Tibial nerve (tissue), 4 donors: Measurements from ENCODE around the gene GLRA1. TPM values are rescaled to one million over a fixed set of nuclear protein-coding genes. Genes with fewer than 3 reads are reported as not detected.

Experiments used
- DNase-seq, 2 donors: peaks; one replicate each; pipeline ENCODE4 v3.0.0-alpha.2; 2019; ENCODE audit warnings: low spot score in 2 of 2
- H3K27ac ChIP-seq, 4 donors: fragments of 200-600 bp; sonication (generic) in 3 of 4; one replicate each; pipeline ENCODE4 v1.5.1; 2017 to 2019; ENCODE audit warnings: mild to moderate bottlenecking in 1 of 4
- H3K27me3 ChIP-seq, 2 donors: fragments of 200-600 bp; sonication (generic) in 1 of 2; one replicate each; pipeline versions ENCODE4 v1.5.1 to v1.6.0; 2017 to 2019
- H3K36me3 ChIP-seq, 3 donors: fragments of 200-600 bp; sonication (generic); one replicate each; pipeline ENCODE4 v1.5.1; 2018 to 2019
- H3K4me1 ChIP-seq, 4 donors: fragments of 200-600 bp; sonication (generic) in 3 of 4; one replicate each; pipeline ENCODE4 v1.5.1; 2017 to 2019
- H3K4me3 ChIP-seq, 4 donors: fragments of 200-600 bp; sonication (generic) in 3 of 4; one replicate each; pipeline ENCODE4 v1.5.1; 2017 to 2019; ENCODE audit warnings: mild to moderate bottlenecking in 1 of 4, moderate library complexity in 1 of 4
- H3K9me3 ChIP-seq, 4 donors: fragments of 200-600 bp; sonication (generic) in 3 of 4; one replicate each; pipeline ENCODE4 v1.5.1; 2017 to 2019
- EP300 ChIP-seq, 2 donors: sonication (generic); formaldehyde crosslinking; IDR thresholded peaks; one replicate each; pipeline ENCODE4 v1.6.1; 2017; ENCODE audit warnings: antibody characterized with exemption in 2 of 2, mild to moderate bottlenecking in 1 of 2
- POLR2A ChIP-seq, 2 donors: fragments of 450-650 bp; IDR thresholded peaks; one replicate each; pipeline ENCODE4 v1.6.1; 2017; ENCODE audit warnings: antibody characterized with exemption in 2 of 2, mild to moderate bottlenecking in 2 of 2, moderate library complexity in 2 of 2
- WGBS, 2 donors: methylation state at CpG; one replicate each; pipeline ENCODE4 v1.1.5; 2018; 5-methylcytosine and 5-hydroxymethylcytosine counted together
- total RNA-seq, 4 donors: library from RNA; depleted of rRNA; stranded (reverse); fragments of >200 nt; gene quantifications; one replicate each; pipeline ENCODE4 v1.1.0, GENCODE V29; 2016
- TF ChIP-seq, protein P1 (sequence below), 5 experiments: fragments of 200-600 bp in 3 of 5; fragments of 450-650 bp in 2 of 5; sonication (generic) in 3 of 5; IDR thresholded peaks; one replicate each; pipeline ENCODE4 v1.5.1; 2016 to 2019; ENCODE audit warnings: antibody characterized with exemption in 5 of 5, mild to moderate bottlenecking in 3 of 5, moderate library complexity in 2 of 5

GLRA1 gene
- total RNA-seq, 4 donors from 2014 or later = not detected

DNA sequence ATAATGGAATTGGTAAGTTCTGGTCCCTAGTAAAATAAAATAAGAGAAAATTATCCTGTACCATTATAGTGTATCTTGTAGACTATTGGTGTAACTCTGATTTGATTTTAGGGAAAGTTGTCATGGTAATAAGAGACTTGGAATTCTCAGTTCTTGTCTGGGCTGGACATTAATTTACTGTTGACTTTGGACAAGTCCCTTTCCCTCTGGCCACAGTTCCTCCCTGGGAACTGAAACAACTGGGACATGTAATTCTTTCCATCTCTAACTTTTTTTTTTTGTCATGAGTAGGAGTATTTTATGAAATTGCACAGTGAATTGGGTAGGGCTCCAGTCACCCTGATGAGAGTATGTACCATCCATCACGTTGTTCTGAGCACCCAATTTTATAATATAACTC lies 15.0 kb downstream of the GLRA1 start:
- Histone ChIP-seq H3K36me3 (no peaks in the 10 kb centered on the region), H3K27ac (no peak overlapping the region), H3K9me3 (no peaks in the 10 kb centered on the region), H3K4me1 (peaks cover 0 to 5% (median 0%) of the 10 kb centered on the region in 4 donors), H3K4me3 (no peak overlapping the region), H3K27me3 (no peaks in the 10 kb centered on the region)
- DNase-seq = no peak
- TF ChIP-seq POLR2A (IDR thresholded peaks at IDR 0.05) (no peak), EP300 (IDR thresholded peaks at IDR 0.05) (no peak)
- TF ChIP-seq, protein P1, sequence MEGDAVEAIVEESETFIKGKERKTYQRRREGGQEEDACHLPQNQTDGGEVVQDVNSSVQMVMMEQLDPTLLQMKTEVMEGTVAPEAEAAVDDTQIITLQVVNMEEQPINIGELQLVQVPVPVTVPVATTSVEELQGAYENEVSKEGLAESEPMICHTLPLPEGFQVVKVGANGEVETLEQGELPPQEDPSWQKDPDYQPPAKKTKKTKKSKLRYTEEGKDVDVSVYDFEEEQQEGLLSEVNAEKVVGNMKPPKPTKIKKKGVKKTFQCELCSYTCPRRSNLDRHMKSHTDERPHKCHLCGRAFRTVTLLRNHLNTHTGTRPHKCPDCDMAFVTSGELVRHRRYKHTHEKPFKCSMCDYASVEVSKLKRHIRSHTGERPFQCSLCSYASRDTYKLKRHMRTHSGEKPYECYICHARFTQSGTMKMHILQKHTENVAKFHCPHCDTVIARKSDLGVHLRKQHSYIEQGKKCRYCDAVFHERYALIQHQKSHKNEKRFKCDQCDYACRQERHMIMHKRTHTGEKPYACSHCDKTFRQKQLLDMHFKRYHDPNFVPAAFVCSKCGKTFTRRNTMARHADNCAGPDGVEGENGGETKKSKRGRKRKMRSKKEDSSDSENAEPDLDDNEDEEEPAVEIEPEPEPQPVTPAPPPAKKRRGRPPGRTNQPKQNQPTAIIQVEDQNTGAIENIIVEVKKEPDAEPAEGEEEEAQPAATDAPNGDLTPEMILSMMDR (IDR thresholded peaks at IDR 0.05) = no peak
- WGBS, 2 donors = 52 to 70% methylated on average over 1 of the region's 1 CpG

DNA sequence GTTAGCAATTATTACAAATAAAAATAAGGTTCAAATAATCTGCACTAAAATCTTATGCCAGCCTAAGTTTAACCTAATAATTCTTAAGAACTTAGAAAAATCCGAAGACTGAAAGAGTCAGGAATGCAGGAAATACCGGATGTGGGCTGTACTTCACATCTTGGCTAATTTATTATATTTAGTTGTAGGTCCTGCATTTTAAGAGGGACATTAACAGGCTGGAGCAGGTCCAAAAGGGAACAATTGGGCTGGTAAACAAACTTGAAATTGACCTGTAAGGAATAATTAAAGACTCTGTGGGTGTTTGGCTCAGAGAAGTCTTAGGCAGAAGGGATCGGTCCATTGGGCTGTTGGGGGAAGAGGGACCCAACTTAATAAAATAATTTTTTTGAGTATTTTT lies 18.4 kb downstream of the GLRA1 start:
- H3K27me3 ChIP-seq = no peaks in the 10 kb centered on the region
- no peak overlapping the region for H3K27ac ChIP-seq
- no peak for DNase-seq
- no peak overlapping the region for H3K4me3 ChIP-seq
- no peaks in the 10 kb centered on the region for H3K9me3 ChIP-seq
- TF ChIP-seq, protein P1 (IDR thresholded peaks at IDR 0.05) = no peak
- TF ChIP-seq EP300 (IDR thresholded peaks at IDR 0.05) (no peak), POLR2A (IDR thresholded peaks at IDR 0.05) (no peak)
- WGBS, 2 donors = 22 to 27% methylated on average over 3 of the region's 3 CpGs
- no peaks in the 10 kb centered on the region for H3K36me3 ChIP-seq
- H3K4me1 ChIP-seq = peaks cover 0 to 7% (median 0%) of the 10 kb centered on the region in 4 donors

DNA sequence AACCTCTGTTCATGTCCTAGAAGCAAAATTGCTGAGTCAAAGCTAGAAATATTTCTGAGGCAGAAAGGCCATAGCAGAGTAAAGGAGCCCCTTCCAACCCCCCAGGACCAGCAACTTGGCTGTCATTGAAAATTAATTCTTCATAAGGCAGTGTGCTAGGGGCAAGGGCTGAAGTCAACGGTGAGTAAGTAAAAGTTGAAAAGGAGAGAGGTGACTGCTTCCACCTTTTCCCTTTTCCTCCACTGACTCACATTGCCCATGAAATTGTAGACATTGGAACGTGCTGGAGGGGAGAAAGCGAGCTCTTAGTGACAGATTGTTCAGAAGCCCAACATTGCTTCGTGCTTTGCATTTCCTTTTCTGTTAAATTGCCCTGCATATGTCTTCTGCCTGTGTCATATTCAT lies 19.1 kb downstream of the GLRA1 start:
- no peak overlapping the region for H3K27ac ChIP-seq
- DNase-seq = no peak

DNA sequence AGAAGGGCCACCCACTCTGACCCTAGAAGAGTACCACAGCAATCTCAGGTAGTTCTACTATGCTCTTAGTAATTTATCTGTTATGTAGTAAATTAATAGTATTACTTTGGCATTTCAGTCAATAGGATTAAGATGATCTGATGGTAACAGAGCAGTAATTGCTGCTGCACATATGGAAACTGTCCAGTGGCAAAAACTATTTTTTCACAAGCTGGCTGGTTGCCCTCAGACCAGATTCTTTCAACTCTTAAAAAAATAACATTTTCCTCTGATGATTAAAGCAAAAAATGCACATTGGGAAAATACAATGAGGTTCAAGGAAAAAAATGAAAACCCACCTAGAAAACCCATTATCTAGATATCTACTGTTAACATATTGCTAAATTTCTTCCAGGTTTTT lies 19.7 kb downstream of the GLRA1 start:
- Histone ChIP-seq H3K27ac (no peak overlapping the region), H3K36me3 (no peaks in the 10 kb centered on the region), H3K4me3 (no peak overlapping the region), H3K4me1 (peaks cover 0 to 7% (median 0%) of the 10 kb centered on the region in 4 donors), H3K27me3 (no peaks in the 10 kb centered on the region), H3K9me3 (no peaks in the 10 kb centered on the region)
- TF ChIP-seq EP300 (IDR thresholded peaks at IDR 0.05) = no peak
- no peak for TF ChIP-seq POLR2A (IDR thresholded peaks at IDR 0.05)
- TF ChIP-seq, protein P1 (IDR thresholded peaks at IDR 0.05) = no peak
- no peak for DNase-seq

More for the DNA sequence above, 19.1 kb downstream of the GLRA1 start:
- no peaks in the 10 kb centered on the region for H3K9me3 ChIP-seq
- H3K36me3 ChIP-seq = no peaks in the 10 kb centered on the region
- no peak overlapping the region for H3K4me3 ChIP-seq
- H3K27me3 ChIP-seq = no peaks in the 10 kb centered on the region
- H3K4me1 ChIP-seq = peaks cover 0 to 7% (median 0%) of the 10 kb centered on the region in 4 donors
- 37 to 40% methylated on average over 4 of the region's 4 CpGs for WGBS, 2 donors
- TF ChIP-seq POLR2A (IDR thresholded peaks at IDR 0.05) (no peak), EP300 (IDR thresholded peaks at IDR 0.05) (no peak)
- TF ChIP-seq, protein P1 (IDR thresholded peaks at IDR 0.05) = no peak

DNA sequence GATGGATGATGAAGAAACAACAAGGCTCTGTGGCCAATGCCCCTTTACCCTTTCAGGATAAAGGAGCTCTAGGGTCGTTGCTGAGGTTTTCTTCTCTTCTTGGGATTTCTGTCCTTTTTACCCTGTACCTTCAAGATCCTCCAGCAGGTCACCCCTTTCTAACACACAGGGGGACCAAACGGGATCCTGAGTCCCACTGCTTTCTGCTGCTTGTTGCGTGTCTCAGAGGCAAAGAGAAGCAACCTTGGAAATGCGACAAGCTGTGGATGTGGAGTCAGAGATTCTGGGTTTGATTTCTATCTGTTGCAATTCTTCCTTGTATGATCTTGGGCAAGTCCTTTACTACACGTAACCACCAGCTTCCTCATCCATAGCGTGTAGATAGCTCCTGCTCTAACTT lies 20.5 kb downstream of the GLRA1 start:
- H3K27me3 ChIP-seq = no peaks in the 10 kb centered on the region
- 48 to 52% methylated on average over 6 of the region's 6 CpGs for WGBS, 2 donors
- peaks cover 0 to 7% (median 0%) of the 10 kb centered on the region in 4 donors for H3K4me1 ChIP-seq
- DNase-seq = no peak
- no peak overlapping the region for H3K27ac ChIP-seq
- H3K4me3 ChIP-seq = no peak overlapping the region
- no peak for TF ChIP-seq POLR2A (IDR thresholded peaks at IDR 0.05)
- TF ChIP-seq, protein P1 (IDR thresholded peaks at IDR 0.05) = no peak
- no peaks in the 10 kb centered on the region for H3K9me3 ChIP-seq
- H3K36me3 ChIP-seq = no peaks in the 10 kb centered on the region
